OCI-LY7 (cell line): ENCODE data around the gene PALLD. TPM values are rescaled to one million over a fixed set of nuclear protein-coding genes. Genes with fewer than 3 reads are reported as not detected.

Source experiments
- BruUV-seq: library from RNA; stranded (reverse); fragments of 400-500 nt; replicated peaks from 2 replicates; lab custom pipeline; 2021; lab: Mats Ljungman, UMichigan
- CTCF ChIA-PET: fragments of 300-600 bp; sonication (Branson Sonifier 250); formaldehyde crosslinking; loops from one replicate; lab custom pipeline; 2022; ENCODE audit warnings: antibody characterized with exemption; ENCODE audit not compliant: unreplicated experiment; lab: Charles Lee
- POLR2A ChIA-PET: fragments of 300-600 bp; sonication (Branson Sonifier 250); formaldehyde crosslinking; loops from one replicate; lab custom pipeline; 2022; ENCODE audit warnings: antibody characterized with exemption; lab: Charles Lee
- DNase-seq: peaks from one replicate; pipeline ENCODE4 v3.0.0-alpha.2; 2015; ENCODE audit warnings: low spot score
- H2AFZ ChIP-seq: fragments of 200-600 bp; sonication (generic), shearing (Covaris generic); 2 replicates; pipeline ENCODE4 v1.6.1; 2014; ENCODE audit warnings: mild to moderate bottlenecking, antibody characterized with exemption, low read length, moderate library complexity
- H3K27ac ChIP-seq: fragments of 200-600 bp; sonication (generic); 2 replicates; pipeline ENCODE4 v1.5.1; 2014; ENCODE audit warnings: mixed run types, low read depth, mild to moderate bottlenecking, moderate library complexity, low read length, inconsistent platforms; ENCODE audit not compliant: poor library complexity, severe bottlenecking
- H3K36me3 ChIP-seq: fragments of 200-600 bp; sonication (generic); 2 replicates; pipeline ENCODE4 v1.6.1; 2014; ENCODE audit warnings: mild to moderate bottlenecking, antibody characterized with exemption, low read length, moderate library complexity, mixed read lengths; ENCODE audit not compliant: insufficient read depth
- H3K4me1 ChIP-seq: fragments of 200-600 bp; sonication (generic); 2 replicates; pipeline ENCODE4 v1.5.1; 2014; ENCODE audit warnings: mild to moderate bottlenecking, low read length; ENCODE audit not compliant: insufficient read depth, poor library complexity, severe bottlenecking
- H3K4me2 ChIP-seq: fragments of 200-600 bp; sonication (generic); 2 replicates; pipeline ENCODE4 v1.6.1; 2014; ENCODE audit warnings: mild to moderate bottlenecking, low read length
- H3K4me3 ChIP-seq: fragments of 200-600 bp; sonication (generic); 2 replicates; pipeline ENCODE4 v1.5.1; 2014; ENCODE audit warnings: mild to moderate bottlenecking, low read depth, low read length; ENCODE audit not compliant: poor library complexity, severe bottlenecking
- H3K79me2 ChIP-seq: fragments of 200-600 bp; sonication (generic); 2 replicates; pipeline ENCODE4 v1.6.1; 2016; ENCODE audit warnings: low read depth, mild to moderate bottlenecking, low read length, moderate library complexity, mixed read lengths; ENCODE audit not compliant: insufficient read depth
- H3K9me2 ChIP-seq: fragments of 200-600 bp; sonication (generic); 2 replicates; pipeline ENCODE4 v1.6.1; 2016; ENCODE audit warnings: mild to moderate bottlenecking, low read length, mixed read lengths; ENCODE audit not compliant: insufficient read depth
- H3K9me3 ChIP-seq: fragments of 200-600 bp; sonication (generic); 2 replicates; pipeline ENCODE4 v1.6.1; 2014; ENCODE audit warnings: mild to moderate bottlenecking, mixed run types, low read length, mixed read lengths
- H4K20me1 ChIP-seq: fragments of 200-600 bp; sonication (generic); 2 replicates; pipeline ENCODE4 v1.6.1; 2014; ENCODE audit warnings: mild to moderate bottlenecking, antibody characterized with exemption, low read length, moderate library complexity, mixed read lengths; ENCODE audit not compliant: insufficient read depth
- CTCF ChIP-seq: fragments of 200-600 bp; sonication (generic); conservative IDR thresholded peaks from 2 replicates; pipeline ENCODE4 v1.5.1; 2014; ENCODE audit warnings: mild to moderate bottlenecking, antibody characterized with exemption, low read length, moderate library complexity, mixed read lengths
- EZH2phosphoT487 ChIP-seq: fragments of 200-600 bp; sonication (generic); IDR thresholded peaks from 2 replicates; pipeline ENCODE4 v1.6.1; 2018; ENCODE audit warnings: low read depth, borderline replicate concordance, mild to moderate bottlenecking, mixed run types, antibody characterized with exemption, low read length, moderate library complexity, mixed read lengths
- intact Hi-C: fragments of 100-400 bp; cut with micrococcal nuclease; formaldehyde crosslinking; loops from one replicate; pipeline ENCODE4 v1.10.0; 2022; ENCODE audit not compliant: unreplicated experiment
- total RNA-seq, 2 experiments: library from RNA; depleted of rRNA in 1 of 2; stranded (reverse); fragments of >200 nt in 1 of 2; shearing (Covaris generic) in 1 of 2; gene quantifications; 2 replicates each; pipeline ENCODE4 v1.2.3, GENCODE V29; 2014 to 2022

PALLD gene
- total RNA-seq, 2 experiments from 2014 or later = 0.73 to 2.8 TPM

DNA sequence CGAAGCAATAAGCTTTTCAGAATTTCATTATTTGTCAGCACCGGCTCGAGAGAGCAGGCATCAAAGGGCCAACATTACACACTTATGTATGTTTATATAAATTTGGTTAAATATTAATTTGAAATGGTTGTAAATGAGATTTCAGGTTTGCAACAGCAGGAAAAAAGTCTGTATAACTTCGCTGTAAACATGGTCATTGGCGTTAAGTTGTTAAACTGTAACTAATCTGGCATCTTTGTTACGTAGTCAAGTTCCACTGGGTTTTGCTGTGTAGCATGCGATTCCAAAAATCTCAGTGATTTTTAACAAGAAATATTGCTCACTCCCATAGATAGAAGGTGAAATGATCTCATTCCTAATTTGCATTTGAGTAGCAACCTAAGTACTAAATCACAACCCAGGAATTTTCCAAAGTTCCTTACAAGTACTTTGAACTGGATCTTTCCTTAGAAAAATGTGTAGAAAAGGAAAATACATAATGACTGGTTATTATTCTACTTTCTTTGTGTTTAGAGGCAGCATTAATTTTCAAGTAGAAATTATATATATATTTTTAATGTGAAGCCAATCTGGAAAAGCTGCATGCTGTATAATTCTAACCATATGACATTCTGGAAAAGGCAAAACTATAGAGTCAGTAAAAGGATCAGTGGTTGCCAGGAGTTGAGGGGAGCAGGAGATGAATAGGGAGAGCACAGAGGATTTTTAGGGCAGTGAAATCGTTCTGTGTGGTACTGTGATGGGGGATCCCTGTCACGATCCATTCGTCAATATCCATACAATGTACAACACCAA, 291.1 kb downstream of the PALLD start:
- no TSS peak for BruUV-seq
- ChIA-PET POLR2A (interaction anchor here (0.6 kb wide), 1 partner anchor 76 kb away, joined by 3 read pairs; no protein-coding TSS in a partner anchor), CTCF (no interaction called here)
- no peaks in the 10 kb centered on the region for H3K79me2 ChIP-seq
- H2AFZ ChIP-seq = no peak overlapping the region
- H3K9me2 ChIP-seq = no peaks in the 10 kb centered on the region
- intact Hi-C loops = no loop called here
- no peak overlapping the region for H3K4me3 ChIP-seq
- H4K20me1 ChIP-seq = no peaks in the 10 kb centered on the region
- H3K4me2 ChIP-seq = no peak overlapping the region
- no peaks in the 10 kb centered on the region for H3K9me3 ChIP-seq
- no peak overlapping the region for H3K27ac ChIP-seq
- DNase-seq = no peak
- no peaks in the 10 kb centered on the region for H3K36me3 ChIP-seq
- no peaks in the 10 kb centered on the region for H3K4me1 ChIP-seq
- TF ChIP-seq EZH2phosphoT487 (no peak), CTCF (no peak)

DNA sequence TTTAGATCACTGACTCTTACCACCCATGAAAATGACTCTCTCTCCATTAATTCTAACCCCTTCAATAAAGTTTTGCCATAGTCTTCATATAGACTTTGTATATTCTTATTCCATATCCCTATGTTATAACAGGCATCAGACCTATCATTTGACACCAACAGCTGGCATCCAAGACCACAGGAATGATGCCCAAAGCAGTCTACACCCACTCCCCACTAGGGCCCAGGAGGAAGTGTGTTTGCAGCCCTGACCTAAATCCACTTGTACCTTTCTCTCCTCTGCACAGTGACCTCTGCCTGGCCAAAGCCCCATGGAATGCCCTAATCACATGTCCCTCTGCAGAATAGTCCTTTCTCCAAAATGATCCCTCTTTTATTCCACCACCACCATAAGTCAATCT, 294.0 kb downstream of the PALLD start:
- ChIA-PET POLR2A (no interaction called here), CTCF (no interaction called here)
- Histone ChIP-seq H4K20me1 (no peaks in the 10 kb centered on the region), H3K4me3 (no peak overlapping the region), H3K4me1 (no peaks in the 10 kb centered on the region), H3K4me2 (no peak overlapping the region), H2AFZ (no peak overlapping the region), H3K27ac (no peak overlapping the region), H3K36me3 (no peaks in the 10 kb centered on the region), H3K9me2 (no peaks in the 10 kb centered on the region), H3K9me3 (no peaks in the 10 kb centered on the region), H3K79me2 (no peaks in the 10 kb centered on the region)
- intact Hi-C loops = no loop called here
- BruUV-seq = no TSS peak
- TF ChIP-seq CTCF = no peak
- TF ChIP-seq EZH2phosphoT487 = no peak
- no peak for DNase-seq

DNA sequence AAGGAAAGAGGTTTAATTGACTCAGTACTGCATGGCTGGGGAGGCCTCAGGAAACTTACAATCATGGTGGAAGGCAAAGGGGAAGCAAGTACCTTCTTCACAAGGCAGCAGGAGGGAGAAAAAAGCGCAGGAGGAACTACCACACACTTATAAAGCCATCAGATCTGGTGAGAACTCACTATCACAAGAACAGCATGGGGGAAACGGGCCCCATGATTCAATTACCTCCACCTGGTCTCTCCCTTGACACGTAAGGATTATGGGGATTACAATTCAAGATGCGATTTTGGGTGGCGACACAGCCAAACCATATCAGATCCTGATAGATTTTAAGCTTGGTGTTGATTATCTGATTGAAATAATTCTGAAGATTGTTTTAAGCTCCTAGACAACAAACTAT, 294.5 kb downstream of the PALLD start:
- CTCF ChIA-PET = no interaction called here
- POLR2A ChIA-PET = interaction anchor here (0.6 kb wide), 1 partner anchor 285 kb away, joined by 3 read pairs; no protein-coding TSS in a partner anchor
- DNase-seq = no peak
- Histone ChIP-seq H3K4me3 (no peak overlapping the region), H3K27ac (no peak overlapping the region), H3K4me1 (no peaks in the 10 kb centered on the region), H3K9me3 (no peaks in the 10 kb centered on the region), H3K79me2 (no peaks in the 10 kb centered on the region), H3K36me3 (no peaks in the 10 kb centered on the region), H4K20me1 (no peaks in the 10 kb centered on the region), H3K9me2 (no peaks in the 10 kb centered on the region), H2AFZ (no peak overlapping the region), H3K4me2 (no peak overlapping the region)
- BruUV-seq = no TSS peak
- intact Hi-C loops = no loop called here
- TF ChIP-seq CTCF (no peak), EZH2phosphoT487 (no peak)
